H1 (cell line): ENCODE results near the gene GPR15. TPM values are rescaled to one million over a fixed set of nuclear protein-coding genes. Genes with fewer than 3 reads are reported as not detected.

Experiments
- CTCF ChIA-PET: fragments of 300-600 bp; sonication (Branson Sonifier 250); formaldehyde crosslinking; loops from one replicate; lab custom pipeline; 2021; ENCODE audit not compliant: partially characterized antibody; lab: Charles Lee
- POLR2A ChIA-PET: fragments of 300-600 bp; sonication (Branson Sonifier 250); formaldehyde crosslinking; loops from one replicate; lab custom pipeline; 2021; ENCODE audit warnings: inconsistent platforms; ENCODE audit not compliant: partially characterized antibody; lab: Charles Lee
- DNase-seq, 2 experiments: peaks; one replicate each; pipeline versions ENCODE4 v3.0.0 to v3.0.0-alpha.2; 2010 to 2022; ENCODE audit warnings: low spot score in 2 of 2, low read depth in 1 of 2, mixed read lengths in 1 of 2
- FAIRE-seq: peaks from 2 replicates; lab custom pipeline; 2011; peaks lifted over from hg19 to GRCh38; lab: Jason Lieb, UNC
- H2AFZ ChIP-seq: 2 replicates; pipeline ENCODE4 v1.8.1; 2012; ENCODE audit warnings: low read length, inconsistent platforms
- H2AK5ac ChIP-seq: 2 replicates; pipeline ENCODE4 v1.6.1; 2013; ENCODE audit warnings: low read depth, low read length
- H2BK120ac ChIP-seq: replicated peaks from 2 replicates; pipeline ENCODE3; 2013; ENCODE audit warnings: low read depth, low read length, inconsistent platforms
- H2BK12ac ChIP-seq: 2 replicates; pipeline ENCODE4 v1.6.1; 2013; ENCODE audit warnings: low read depth, low read length
- H2BK15ac ChIP-seq: 2 replicates; pipeline ENCODE4 v1.6.1; 2013; ENCODE audit warnings: low read length
- H2BK20ac ChIP-seq: 2 replicates; pipeline ENCODE4 v1.6.1; 2013; ENCODE audit warnings: low read length
- H2BK5ac ChIP-seq: 2 replicates; pipeline ENCODE4 v1.6.1; 2013; ENCODE audit warnings: low read depth, low read length
- H3K14ac ChIP-seq: 2 replicates; pipeline ENCODE4 v1.6.1; 2013; ENCODE audit warnings: inconsistent platforms; ENCODE audit not compliant: insufficient read length
- H3K18ac ChIP-seq: 2 replicates; pipeline ENCODE4 v1.6.1; 2013; ENCODE audit warnings: low read length; ENCODE audit errors: extremely low read depth
- H3K23ac ChIP-seq: 2 replicates; pipeline ENCODE4 v1.6.1; 2013; ENCODE audit warnings: inconsistent platforms; ENCODE audit not compliant: insufficient read length
- H3K23me2 ChIP-seq: 2 replicates; pipeline ENCODE4 v1.6.1; 2013; ENCODE audit warnings: low read depth, low read length
- H3K27ac ChIP-seq: 2 replicates; pipeline ENCODE4 v1.6.1; 2011; ENCODE audit warnings: low read depth, low read length, inconsistent platforms
- H3K27me3 ChIP-seq, 4 experiments: replicated peaks in 1 of 4; 1 replicate in 1 of 4; 2 replicates in 3 of 4; pipeline versions ENCODE4 v1.6.1 to v1.8.1; 2011 to 2013; ENCODE audit warnings: low read length in 3 of 4, mild to moderate bottlenecking in 3 of 4, inconsistent platforms in 2 of 4, mixed read lengths in 2 of 4, moderate library complexity in 1 of 4; ENCODE audit not compliant: control insufficient read depth in 3 of 4, insufficient read depth in 3 of 4; ENCODE audit errors: extremely low read depth in 1 of 4
- H3K36me3 ChIP-seq, 4 experiments: 2 replicates each; pipeline versions ENCODE4 v1.6.1 to v1.8.1; 2011 to 2013; ENCODE audit warnings: mild to moderate bottlenecking in 4 of 4, low read length in 3 of 4, moderate library complexity in 2 of 4, control low read depth in 1 of 4, inconsistent platforms in 1 of 4; ENCODE audit not compliant: insufficient read depth in 4 of 4, control insufficient read depth in 2 of 4
- H3K4ac ChIP-seq: replicated peaks from 2 replicates; pipeline ENCODE3; 2013; ENCODE audit warnings: low read length, low read depth, mixed read lengths, inconsistent platforms; ENCODE audit not compliant: insufficient read length
- H3K4me1 ChIP-seq, 4 experiments: replicated peaks in 1 of 4; 1 replicate in 1 of 4; 2 replicates in 3 of 4; pipeline versions ENCODE4 v1.6.1 to v1.8.1; 2011 to 2013; ENCODE audit warnings: low read length in 3 of 4, inconsistent platforms in 2 of 4, mixed read lengths in 1 of 4; ENCODE audit not compliant: insufficient read depth in 4 of 4, control insufficient read depth in 3 of 4
- H3K4me2 ChIP-seq, 2 experiments: 2 replicates each; pipeline versions ENCODE4 v1.6.1 to v1.8.1; 2011 to 2013; ENCODE audit warnings: low read depth in 2 of 2, low read length in 2 of 2, control low read depth in 1 of 2, inconsistent platforms in 1 of 2, mild to moderate bottlenecking in 1 of 2; ENCODE audit not compliant: insufficient read depth in 1 of 2
- H3K4me3 ChIP-seq, 4 experiments: fragments of 200-600, 300-600 bp in 1 of 4; sonication (generic), shearing (Covaris generic), sonication (Bioruptor Twin) in 1 of 4; 2 replicates each; pipeline versions ENCODE4 v1.5.1 to v1.8.1; 2011 to 2016; ENCODE audit warnings: low read length in 4 of 4, low read depth in 3 of 4, control low read depth in 2 of 4, inconsistent platforms in 2 of 4, mild to moderate bottlenecking in 2 of 4, mixed read lengths in 1 of 4, moderate library complexity in 1 of 4; ENCODE audit not compliant: insufficient read depth in 2 of 4; ENCODE audit errors: extremely low read depth in 1 of 4
- H3K56ac ChIP-seq: replicated peaks from 2 replicates; pipeline ENCODE3; 2013; ENCODE audit warnings: low read depth, mild to moderate bottlenecking, mixed read lengths, low read length, inconsistent platforms; ENCODE audit not compliant: insufficient read length
- H3K79me1 ChIP-seq: 2 replicates; pipeline ENCODE4 v1.6.1; 2013; ENCODE audit warnings: low read depth, low read length, control low read depth
- H3K79me2 ChIP-seq, 2 experiments: 2 replicates each; pipeline versions ENCODE4 v1.6.1 to v1.8.1; 2012 to 2013; ENCODE audit warnings: low read length in 2 of 2, mild to moderate bottlenecking in 2 of 2, inconsistent platforms in 1 of 2; ENCODE audit not compliant: insufficient read depth in 2 of 2, control insufficient read depth in 1 of 2
- H3K9ac ChIP-seq, 4 experiments: replicated peaks in 1 of 4; 1 replicate in 1 of 4; 2 replicates in 3 of 4; pipeline versions ENCODE4 v1.6.1 to v1.8.1; 2011 to 2013; ENCODE audit warnings: low read depth in 3 of 4, low read length in 3 of 4, control low read depth in 2 of 4, mild to moderate bottlenecking in 2 of 4, moderate library complexity in 2 of 4, inconsistent platforms in 1 of 4; ENCODE audit errors: extremely low read depth in 1 of 4
- H3K9me3 ChIP-seq, 2 experiments: 2 replicates each; pipeline versions ENCODE4 v1.6.1 to v1.8.1; 2012 to 2013; ENCODE audit warnings: mild to moderate bottlenecking in 2 of 2, moderate library complexity in 2 of 2, control low read depth in 1 of 2, inconsistent platforms in 1 of 2, low read depth in 1 of 2, low read length in 1 of 2, mixed read lengths in 1 of 2; ENCODE audit not compliant: insufficient read depth in 2 of 2
- H4K20me1 ChIP-seq, 2 experiments: replicated peaks in 1 of 2; 2 replicates each; pipeline versions ENCODE3 to v1.8.1; 2011 to 2013; ENCODE audit warnings: inconsistent platforms in 2 of 2, low read length in 2 of 2, mild to moderate bottlenecking in 1 of 2; ENCODE audit not compliant: insufficient read depth in 2 of 2, control insufficient read depth in 1 of 2
- H4K5ac ChIP-seq: 2 replicates; pipeline ENCODE4 v1.6.1; 2013; ENCODE audit warnings: low read length, low read depth, mixed read lengths, inconsistent platforms; ENCODE audit not compliant: insufficient read length
- H4K8ac ChIP-seq: 2 replicates; pipeline ENCODE4 v1.8.0; 2013; ENCODE audit warnings: mild to moderate bottlenecking, moderate library complexity, low read length, inconsistent platforms; ENCODE audit not compliant: insufficient read depth; ENCODE audit errors: extremely low read depth
- H4K91ac ChIP-seq: replicated peaks from 2 replicates; pipeline ENCODE3; 2013; ENCODE audit warnings: low read length, mixed read lengths, inconsistent platforms; ENCODE audit not compliant: insufficient read length
- WGBS, 2 experiments: shearing (Covaris generic) in 1 of 2; methylation state at CpG; one replicate each; pipeline versions ENCODE4 v1.1.6 to v1.1.7; 2013 to 2015; ENCODE audit warnings: low lambda C conversion rate in 2 of 2, mixed read lengths in 2 of 2, inconsistent platforms in 1 of 2, low coverage in 1 of 2, missing lambda C conversion rate in 1 of 2; ENCODE audit not compliant: insufficient replicate concordance in 2 of 2, insufficient coverage in 1 of 2, insufficient read length in 1 of 2; ENCODE audit errors: extremely low coverage in 1 of 2, missing lambda C conversion rate in 1 of 2; 5-methylcytosine and 5-hydroxymethylcytosine counted together
- polyA plus RNA-seq, 7 experiments: library from polyadenylated mRNA; depleted of rRNA in 3 of 7; stranded (reverse) in 5 of 7; unstranded in 2 of 7; fragments of >200 nt in 5 of 7; fragments of 200-250 nt in 2 of 7; gene quantifications; 1 replicate in 5 of 7; 2 replicates in 1 of 7; 4 replicates in 1 of 7; pipeline versions ENCODE4 v1.2.1 to v1.2.3, GENCODE V29; 2011 to 2013; ENCODE audit warnings: missing spikeins in 2 of 7, mixed read lengths in 2 of 7
- total RNA-seq: library from RNA; stranded (reverse); fragmentation: NEBNext Ultra II Directional; extraction: Animal tissue kit (Norgen Biotek cat#: 25700); gene quantifications from 2 replicates; pipeline ENCODE4 v1.2.1, GENCODE V29; 2021
- TF ChIP-seq, protein P1 (sequence below), 3 experiments: IDR thresholded peaks; 1 replicate in 2 of 3; 2 replicates in 1 of 3; pipeline versions ENCODE4 v1.5.1 to v1.6.1; 2011; ENCODE audit warnings: low read length in 3 of 3, mild to moderate bottlenecking in 3 of 3, inconsistent platforms in 2 of 3, low read depth in 1 of 3, moderate library complexity in 1 of 3; ENCODE audit not compliant: insufficient read depth in 1 of 3; ENCODE audit errors: control extremely low read depth in 1 of 3

Gene GPR15
- total and polyA plus RNA-seq, 2 of the 8 experiments (the other 6 are each of a cell fraction or from before 2014, with no cell fraction given): not detected

DNA sequence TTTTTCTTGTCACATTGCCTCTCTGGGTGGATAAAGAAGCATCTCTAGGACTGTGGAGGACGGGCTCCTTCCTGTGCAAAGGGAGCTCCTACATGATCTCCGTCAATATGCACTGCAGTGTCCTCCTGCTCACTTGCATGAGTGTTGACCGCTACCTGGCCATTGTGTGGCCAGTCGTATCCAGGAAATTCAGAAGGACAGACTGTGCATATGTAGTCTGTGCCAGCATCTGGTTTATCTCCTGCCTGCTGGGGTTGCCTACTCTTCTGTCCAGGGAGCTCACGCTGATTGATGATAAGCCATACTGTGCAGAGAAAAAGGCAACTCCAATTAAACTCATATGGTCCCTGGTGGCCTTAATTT is 478 bp downstream of the GPR15 start:
- no peak overlapping the region for H3K14ac ChIP-seq
- H3K27ac ChIP-seq: no peak overlapping the region
- no peaks in the 10 kb centered on the region for H3K4me1 ChIP-seq
- no peak overlapping the region for H3K4ac ChIP-seq
- no peak overlapping the region for H2BK12ac ChIP-seq
- H3K79me1 ChIP-seq: no peaks in the 10 kb centered on the region
- H3K27me3 ChIP-seq: peaks cover 0 to 1% (median 0%) of the 10 kb centered on the region in 4 experiments; a peak in 1 of 7 replicates
- DNase-seq (no peak), FAIRE-seq (no peak)
- 96% methylated on average over 5 of the region's 5 CpGs; no CpG with 5 or more reads in 1 of the 2 experiments for WGBS, 2 experiments
- H2BK15ac ChIP-seq: no peak overlapping the region
- H3K4me3 ChIP-seq: no peak overlapping the region
- H3K56ac ChIP-seq: no peak overlapping the region
- no peaks in the 10 kb centered on the region for H4K20me1 ChIP-seq
- H2BK5ac ChIP-seq: no peak overlapping the region
- no peak overlapping the region for H2AK5ac ChIP-seq
- H3K9me3 ChIP-seq: no peaks in the 10 kb centered on the region
- no peak overlapping the region for H3K4me2 ChIP-seq
- H3K23me2 ChIP-seq: no peaks in the 10 kb centered on the region
- no peaks in the 10 kb centered on the region for H3K36me3 ChIP-seq
- H4K91ac ChIP-seq: no peak overlapping the region
- H2AFZ ChIP-seq: 0 out of 2 replicates have a peak overlapping the region, but pooled peaks have one; percentile 2
- ChIA-PET CTCF (interaction anchor here (0.6 to 1.3 kb wide), 3 partner anchors 56 to 473 kb away, joined by 3 read pairs; no protein-coding TSS in a partner anchor), POLR2A (no interaction called here)
- no peak overlapping the region for H3K23ac ChIP-seq
- no peak overlapping the region for H2BK20ac ChIP-seq
- H2BK120ac ChIP-seq: no peak overlapping the region
- no peak overlapping the region for H3K9ac ChIP-seq
- no peaks in the 10 kb centered on the region for H3K79me2 ChIP-seq
- no peak overlapping the region for H4K5ac ChIP-seq
- no peak overlapping the region for H3K18ac ChIP-seq
- no peak overlapping the region for H4K8ac ChIP-seq
- TF ChIP-seq, protein P1, sequence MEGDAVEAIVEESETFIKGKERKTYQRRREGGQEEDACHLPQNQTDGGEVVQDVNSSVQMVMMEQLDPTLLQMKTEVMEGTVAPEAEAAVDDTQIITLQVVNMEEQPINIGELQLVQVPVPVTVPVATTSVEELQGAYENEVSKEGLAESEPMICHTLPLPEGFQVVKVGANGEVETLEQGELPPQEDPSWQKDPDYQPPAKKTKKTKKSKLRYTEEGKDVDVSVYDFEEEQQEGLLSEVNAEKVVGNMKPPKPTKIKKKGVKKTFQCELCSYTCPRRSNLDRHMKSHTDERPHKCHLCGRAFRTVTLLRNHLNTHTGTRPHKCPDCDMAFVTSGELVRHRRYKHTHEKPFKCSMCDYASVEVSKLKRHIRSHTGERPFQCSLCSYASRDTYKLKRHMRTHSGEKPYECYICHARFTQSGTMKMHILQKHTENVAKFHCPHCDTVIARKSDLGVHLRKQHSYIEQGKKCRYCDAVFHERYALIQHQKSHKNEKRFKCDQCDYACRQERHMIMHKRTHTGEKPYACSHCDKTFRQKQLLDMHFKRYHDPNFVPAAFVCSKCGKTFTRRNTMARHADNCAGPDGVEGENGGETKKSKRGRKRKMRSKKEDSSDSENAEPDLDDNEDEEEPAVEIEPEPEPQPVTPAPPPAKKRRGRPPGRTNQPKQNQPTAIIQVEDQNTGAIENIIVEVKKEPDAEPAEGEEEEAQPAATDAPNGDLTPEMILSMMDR (IDR thresholded peaks at IDR 0.05; ENCODE audit: control extremely low read depth in 1 of 3, insufficient read depth in 1 of 3, low read depth in 1 of 3, low read length in 3 of 3): no peak
